HG03571 (cell line): ENCODE data around the gene CDK6.

Source experiments
- ATAC-seq: cut with Tn5 transposase; IDR thresholded peaks from one replicate; pipeline ENCODE4 v1.9.1; 2021; ENCODE audit not compliant: unreplicated experiment

CDK6 gene

DNA sequence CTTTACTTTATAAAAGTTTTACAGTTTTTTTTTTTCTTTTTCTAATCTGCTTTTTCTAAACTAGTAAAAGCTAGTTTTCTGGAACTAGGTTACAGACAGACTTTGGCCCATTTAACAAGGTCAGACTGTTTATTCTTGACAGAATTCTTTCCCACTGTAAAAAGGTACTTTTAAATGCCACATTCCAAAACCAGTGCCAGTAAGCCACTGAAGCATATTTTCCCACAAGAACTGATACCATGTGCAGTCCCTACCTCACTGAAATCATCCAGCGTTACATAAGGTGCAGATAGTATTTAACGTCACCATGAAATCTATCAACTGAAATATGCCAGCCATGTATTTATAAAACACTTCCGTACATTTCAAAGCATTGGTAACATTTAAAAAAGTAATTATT lies 121.6 kb downstream of the CDK6 start:
- no peak for ATAC-seq

DNA sequence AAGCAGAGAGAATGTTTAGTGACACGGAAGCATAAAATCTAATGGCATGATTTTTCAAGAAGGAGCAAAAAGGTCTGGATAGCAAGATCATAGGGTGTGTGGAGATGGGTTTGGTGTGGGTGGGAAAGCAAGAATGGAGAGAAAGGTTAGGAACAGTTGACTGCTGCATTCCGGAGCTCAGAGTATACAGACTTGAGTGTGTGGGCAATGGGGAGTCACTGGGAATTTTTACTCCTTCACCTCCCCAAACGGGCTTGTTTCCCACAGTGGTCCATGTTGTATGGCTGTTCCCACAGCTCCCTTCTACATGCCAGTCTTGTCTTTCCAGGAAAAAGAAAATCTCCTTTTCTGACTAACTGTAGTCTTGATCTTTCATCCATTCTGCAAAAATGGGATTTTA lies 122.1 kb downstream of the CDK6 start:
- no peak for ATAC-seq

DNA sequence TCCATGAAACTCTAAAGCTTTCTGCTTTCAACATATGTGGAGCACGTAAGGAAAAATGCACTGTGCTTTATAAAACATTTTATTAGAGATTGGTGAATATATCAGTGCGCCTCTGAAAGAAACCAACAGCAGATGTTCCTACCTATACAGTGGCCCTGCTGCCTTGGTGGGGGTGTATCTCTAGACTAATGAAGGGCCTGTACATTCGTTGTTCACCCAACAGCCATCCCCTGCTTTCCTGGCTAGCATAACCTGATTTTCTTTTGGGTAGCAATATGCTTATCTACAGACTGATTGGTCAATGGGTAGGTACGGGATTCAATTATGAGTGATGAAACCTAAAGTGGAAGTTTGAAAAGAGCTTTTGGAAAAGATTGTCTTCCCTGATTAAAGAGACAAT lies 126.5 kb downstream of the CDK6 start:
- ATAC-seq = no peak

- ATAC-seq = no peak
Observed at GRCh38 chr7:92709150-92709549, 127.2 kb downstream of the CDK6 start.

DNA sequence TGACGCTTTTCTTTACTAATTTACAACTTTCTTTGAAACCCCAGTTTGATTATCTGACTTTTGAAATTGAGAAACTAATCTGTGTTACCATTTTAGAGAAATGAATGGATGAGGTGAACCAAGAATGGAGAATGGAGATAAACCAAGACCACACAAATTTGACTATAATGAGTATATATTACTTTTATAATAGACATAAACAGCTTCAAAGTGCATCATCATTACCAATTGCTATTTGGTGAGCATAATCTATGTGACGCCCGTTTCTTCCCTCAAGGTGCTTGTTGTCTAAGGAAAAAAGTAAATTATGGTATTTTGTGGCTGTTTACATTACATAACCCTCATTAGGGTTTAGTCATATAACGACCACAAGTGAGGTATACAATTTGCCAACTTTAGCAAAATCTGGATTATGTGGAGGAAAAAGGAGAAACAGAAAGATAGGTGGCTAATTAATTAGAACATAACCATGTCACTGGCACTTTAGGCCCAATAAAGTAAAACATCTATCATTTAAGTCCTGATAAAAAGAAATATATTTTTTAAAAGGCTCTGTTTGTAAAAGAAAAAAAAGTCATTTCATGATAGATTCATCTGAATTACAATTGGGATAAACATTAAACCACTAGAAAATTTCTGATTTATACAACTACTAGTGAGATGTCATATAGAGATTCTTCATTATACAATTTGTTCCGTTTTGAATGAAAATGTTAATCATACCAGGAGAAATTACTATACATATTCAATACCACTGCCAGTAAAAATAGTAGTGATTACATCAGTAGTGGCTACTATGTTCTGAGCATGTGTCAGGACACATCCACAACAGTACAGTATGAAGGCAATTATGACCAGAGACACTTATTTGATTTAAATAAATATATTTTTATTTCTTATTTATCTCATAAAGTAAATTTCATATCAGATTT lies 128.0 kb downstream of the CDK6 start:
- ATAC-seq = no peak

DNA sequence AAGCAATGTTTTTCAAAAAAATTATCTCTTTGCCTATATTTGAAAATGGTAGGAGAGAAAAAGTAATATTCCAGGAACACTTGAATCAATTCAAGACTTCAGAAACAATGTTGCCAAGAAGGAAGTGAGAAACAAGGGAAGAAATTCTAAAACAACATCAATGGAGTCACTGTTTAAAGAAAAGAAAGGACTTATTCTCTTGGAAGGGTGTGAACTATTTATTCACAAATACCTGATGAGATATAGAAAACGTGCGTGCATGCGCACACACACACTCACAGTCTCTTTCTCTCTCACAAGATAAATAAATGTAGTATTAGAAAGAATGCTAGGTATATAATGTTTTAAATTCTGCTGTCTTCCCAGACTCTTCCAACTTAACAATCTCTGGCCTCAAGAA lies 128.9 kb downstream of the CDK6 start:
- no peak for ATAC-seq

GRCh38 chr7:92706563-92706962 lies 129.8 kb downstream of the CDK6 start:
- no peak for ATAC-seq

- ATAC-seq = no peak
Observed at GRCh38 chr7:92705831-92706230, 130.5 kb downstream of the CDK6 start.

DNA sequence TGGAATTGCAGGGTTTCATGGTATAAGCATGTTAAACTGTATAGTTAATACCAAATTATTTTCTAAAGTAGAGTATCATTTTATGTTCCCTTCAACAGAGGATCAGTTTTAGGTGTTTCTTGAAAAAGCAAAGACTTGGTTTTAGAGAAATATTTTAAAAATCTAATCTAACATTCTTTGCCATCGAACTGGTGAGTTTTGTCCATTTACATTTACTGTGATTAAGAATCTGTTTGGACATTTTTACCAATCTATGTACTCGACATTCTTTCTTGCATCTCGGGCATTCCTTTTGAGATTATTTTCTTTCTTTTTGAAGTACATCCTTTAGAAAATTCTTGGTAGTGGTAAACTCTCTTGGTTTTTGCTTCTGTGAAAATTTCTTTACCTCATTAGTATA lies 131.5 kb downstream of the CDK6 start:
- no peak for ATAC-seq

GRCh38 chr7:92702535-92702934 lies 133.8 kb downstream of the CDK6 start:
- no peak for ATAC-seq

GRCh38 chr7:92699966-92700514 lies 136.3 kb downstream of the CDK6 start:
- ATAC-seq = no peak

GRCh38 chr7:92699560-92699959 lies 136.8 kb downstream of the CDK6 start:
- no peak for ATAC-seq

- no peak for ATAC-seq
Observed at GRCh38 chr7:92698237-92698841, 138.0 kb downstream of the CDK6 start.

DNA sequence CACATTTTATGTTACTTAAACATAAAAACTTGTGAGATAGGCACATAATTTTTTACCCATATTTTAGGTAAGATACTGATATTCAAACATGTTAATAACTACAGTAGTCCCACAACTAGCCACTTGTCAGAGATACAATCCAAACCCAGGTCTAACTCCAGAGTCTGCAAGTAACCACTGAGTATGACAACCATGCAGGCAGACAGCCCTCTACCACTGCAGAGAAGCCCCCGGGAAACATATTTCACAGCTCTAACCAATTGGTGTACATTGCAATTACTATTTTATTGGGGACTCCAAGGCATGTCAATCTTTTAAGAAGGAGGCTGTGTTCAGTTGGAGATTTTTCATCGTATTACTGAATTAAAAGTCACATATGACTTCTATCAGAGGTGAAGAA lies 139.0 kb downstream of the CDK6 start:
- ATAC-seq = no peak

DNA sequence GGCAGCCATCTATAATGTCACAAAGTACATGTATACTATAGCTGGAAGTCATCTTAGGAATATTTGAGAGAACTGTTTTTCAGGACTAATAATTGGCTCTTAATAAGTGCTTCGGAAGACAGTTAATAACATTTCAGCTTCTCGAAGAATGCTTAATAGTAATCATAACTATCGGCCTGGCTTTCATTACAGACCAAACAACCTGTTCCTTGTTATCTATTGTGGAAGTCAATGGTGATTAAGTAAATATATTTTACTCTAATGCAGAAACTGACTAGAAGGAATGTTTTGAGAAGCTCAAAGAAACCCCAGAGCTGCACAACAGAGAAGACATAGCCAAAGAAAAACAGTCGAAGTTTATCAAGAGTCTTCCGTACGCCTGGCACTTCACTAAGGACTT lies 139.4 kb downstream of the CDK6 start:
- no peak for ATAC-seq

GRCh38 chr7:92696584-92696983 lies 139.8 kb downstream of the CDK6 start:
- ATAC-seq = no peak

GRCh38 chr7:92695308-92696261 lies 140.8 kb downstream of the CDK6 start:
- ATAC-seq = no peak

DNA sequence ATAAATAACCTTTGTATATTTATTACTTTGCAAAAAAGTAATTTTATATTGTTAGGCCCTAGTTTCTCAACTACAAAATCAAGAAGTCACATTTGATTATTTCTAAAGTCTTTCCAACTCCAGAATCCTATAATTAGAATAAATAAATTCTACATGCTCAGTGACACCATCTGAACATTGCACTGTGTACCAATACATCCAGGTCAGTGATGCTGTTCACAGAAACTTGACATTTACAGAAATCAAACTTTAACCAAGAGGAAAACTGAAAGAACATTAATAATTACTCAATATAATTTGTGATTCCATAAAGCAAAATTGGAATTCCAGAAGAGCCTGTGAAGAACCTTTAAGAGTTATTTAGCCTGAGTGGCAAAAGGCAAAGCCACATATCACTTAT lies 142.2 kb downstream of the CDK6 start:
- ATAC-seq = no peak

DNA sequence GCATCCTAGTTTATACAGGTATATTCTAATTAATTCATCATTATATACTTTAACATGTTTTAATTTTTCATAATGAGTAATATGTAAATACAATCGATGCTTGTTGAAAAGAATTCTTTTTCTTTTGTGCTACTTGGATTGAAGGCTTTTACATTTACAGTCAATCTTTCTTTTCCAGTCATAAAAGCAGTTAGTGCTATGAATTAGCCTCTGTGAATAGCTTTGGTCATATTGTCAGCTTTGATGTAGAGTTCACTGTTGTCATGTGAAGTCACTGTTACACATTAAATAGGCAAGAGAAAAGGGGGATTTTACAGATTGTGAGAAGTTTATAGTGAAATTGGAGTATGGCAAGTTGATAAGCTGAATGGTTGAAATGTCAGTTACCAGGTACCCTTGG lies 142.9 kb downstream of the CDK6 start:
- ATAC-seq = no peak

DNA sequence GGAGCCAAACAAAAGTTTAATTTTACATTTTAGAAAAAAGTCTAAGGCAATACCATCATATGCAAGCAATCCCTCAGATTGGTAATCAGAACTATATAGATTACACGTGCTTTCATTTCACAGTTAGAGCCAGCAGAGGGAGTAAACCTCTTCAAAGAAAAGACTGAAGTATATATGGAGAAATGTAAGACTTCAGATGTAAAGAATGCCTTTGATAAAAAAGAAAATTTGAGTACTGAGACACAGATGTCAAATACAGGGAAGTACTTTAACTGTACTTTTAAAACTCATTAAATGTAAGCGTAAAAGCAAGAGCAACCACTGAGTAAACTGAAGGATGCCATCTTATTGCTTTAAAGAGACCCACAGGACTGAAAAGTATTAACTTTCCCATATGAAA lies 144.8 kb downstream of the CDK6 start:
- ATAC-seq = peak; percentile 81
